Activated effector memory CD4-positive, alpha-beta T cell treated with Interleukin-2 at 50 U/mL for 16 hours (primary cell): ENCODE measurements around the gene TBC1D5.

Experiments used
- DNase-seq: peaks from one replicate; pipeline ENCODE4 v3.0.0-alpha.2; 2020

Gene TBC1D5

GRCh38 chr3:17261627-17262369 is 480.6 kb downstream of the TBC1D5 start:
- no peak for DNase-seq

GRCh38 chr3:17260257-17260656 is 482.2 kb downstream of the TBC1D5 start:
- DNase-seq = no peak

GRCh38 chr3:17259685-17260084 is 482.7 kb downstream of the TBC1D5 start:
- DNase-seq = no peak

GRCh38 chr3:17258823-17259436 is 483.5 kb downstream of the TBC1D5 start:
- DNase-seq = no peak

GRCh38 chr3:17257269-17257668 is 485.2 kb downstream of the TBC1D5 start:
- DNase-seq = no peak

GRCh38 chr3:17243621-17244020 is 498.8 kb downstream of the TBC1D5 start:
- DNase-seq = no peak

GRCh38 chr3:17239417-17239816 is 503.0 kb downstream of the TBC1D5 start:
- DNase-seq = no peak

GRCh38 chr3:17238023-17238422 is 504.4 kb downstream of the TBC1D5 start:
- DNase-seq = no peak

- no peak for DNase-seq
These were observed 507.1 kb downstream of the TBC1D5 start for GRCh38 chr3:17235310-17235709.

- DNase-seq = no peak
These were observed 508.0 kb downstream of the TBC1D5 start for GRCh38 chr3:17234382-17234781.

- no peak for DNase-seq
These were observed 509.0 kb downstream of the TBC1D5 start for GRCh38 chr3:17233398-17233800.

GRCh38 chr3:17232442-17232841 is 510.0 kb downstream of the TBC1D5 start:
- DNase-seq = no peak

GRCh38 chr3:17231537-17232261 is 510.7 kb downstream of the TBC1D5 start:
- no peak for DNase-seq

- DNase-seq = no peak
These were observed 515.0 kb downstream of the TBC1D5 start for GRCh38 chr3:17227472-17227871.

- no peak for DNase-seq
These were observed 520.9 kb downstream of the TBC1D5 start for GRCh38 chr3:17221529-17221928.

GRCh38 chr3:17219593-17219992 is 522.8 kb downstream of the TBC1D5 start:
- DNase-seq = no peak

GRCh38 chr3:17218587-17218986 is 523.8 kb downstream of the TBC1D5 start:
- no peak for DNase-seq

GRCh38 chr3:17217588-17217987 is 524.8 kb downstream of the TBC1D5 start:
- no peak for DNase-seq

- no peak for DNase-seq
These were observed 529.3 kb downstream of the TBC1D5 start for GRCh38 chr3:17213102-17213501.

GRCh38 chr3:17207979-17208378 is 534.5 kb downstream of the TBC1D5 start:
- DNase-seq = no peak

- no peak for DNase-seq
These were observed 535.4 kb downstream of the TBC1D5 start for GRCh38 chr3:17207019-17207418.

GRCh38 chr3:17204049-17204650 is 538.3 kb downstream of the TBC1D5 start:
- no peak for DNase-seq

GRCh38 chr3:17201538-17201937 is 540.9 kb downstream of the TBC1D5 start:
- DNase-seq = no peak
